NCI-H524 treated with DMSO at 0.1 percent for 48 hours (cell line): Measurements from ENCODE around the gene FCAMR.
A peak's percentile ranks its signal among the peaks of the same experiment; 100 is the strongest.
"Not testable (repeated sequence)": the region's sequence is repeated elsewhere in the genome, so short reads cannot be mapped to it uniquely, and the experiment has no call there.

Experiments
- DNase-seq: peaks from one replicate; lab custom pipeline; 2025; lab: John Stamatoyannopoulos, UW

Gene FCAMR

DNA sequence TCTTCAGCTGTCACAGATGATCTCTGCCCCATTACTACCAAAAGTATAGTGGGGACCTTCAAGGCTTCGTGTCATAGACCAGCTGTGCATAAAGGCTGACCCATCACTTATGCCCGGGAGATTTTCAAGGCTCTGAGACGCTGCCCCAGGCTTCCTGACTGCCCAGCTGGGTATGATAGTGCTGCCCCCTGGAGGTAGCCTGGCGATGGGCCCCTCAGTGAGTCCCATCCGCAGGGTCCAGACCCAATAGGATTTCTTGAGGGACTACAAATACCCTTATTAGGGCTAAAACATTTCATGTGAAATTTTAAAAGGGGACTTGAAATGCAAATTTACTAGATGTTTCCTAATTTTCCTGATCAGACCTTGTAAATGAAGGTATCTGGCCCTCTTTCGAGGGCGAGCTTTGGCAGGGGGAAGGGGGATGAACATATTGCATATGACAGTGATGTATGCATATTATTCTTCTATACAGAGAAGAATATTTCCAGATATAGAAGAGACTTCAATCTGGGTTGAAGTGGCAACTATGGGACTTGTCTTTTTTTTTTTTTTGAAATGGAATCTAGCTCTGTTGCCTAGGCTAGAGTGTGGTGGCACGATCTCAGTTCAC is 36.8 kb downstream of the FCAMR start:
- DNase-seq, result no peak

DNA sequence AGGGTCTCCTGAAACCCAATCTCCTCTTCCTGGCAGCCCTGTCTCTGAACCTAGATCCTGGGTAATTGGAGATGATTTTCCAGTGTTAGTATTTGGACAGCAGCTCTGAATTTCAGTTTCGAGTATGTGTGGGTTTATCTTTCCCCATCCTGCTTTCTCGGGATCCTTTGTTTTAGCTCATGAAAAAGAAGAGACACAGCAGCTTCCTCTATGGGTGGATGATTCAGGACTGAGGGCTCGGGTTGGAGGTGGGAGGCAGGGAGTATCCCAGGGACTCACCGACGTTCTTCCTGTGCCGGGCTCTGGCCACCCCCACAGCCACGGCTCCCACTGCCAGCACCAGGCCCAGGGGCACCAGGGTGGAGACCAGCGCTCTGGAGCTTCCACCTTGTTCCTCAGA is 38.1 kb downstream of the FCAMR start:
- no peak for DNase-seq

DNA sequence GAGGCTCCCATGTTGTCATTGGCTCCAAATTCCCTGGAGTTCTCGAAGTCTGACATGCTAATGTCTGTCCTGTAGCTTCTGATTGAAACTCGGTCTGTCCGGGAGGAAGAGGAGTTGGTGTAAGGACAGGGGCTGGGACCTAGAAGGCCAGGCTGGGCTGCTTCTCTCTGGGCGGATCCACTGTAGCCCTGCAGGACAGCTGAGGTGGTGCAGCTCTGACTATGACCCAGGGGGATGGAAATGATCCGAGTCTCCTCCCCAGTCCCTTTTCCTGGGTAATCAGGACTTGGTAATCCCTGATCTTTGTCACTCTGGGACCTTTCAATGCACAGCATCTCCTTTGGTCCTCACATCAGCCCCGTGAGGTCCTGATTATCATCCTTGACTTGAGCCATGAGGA is 38.6 kb downstream of the FCAMR start:
- no peak for DNase-seq

DNA sequence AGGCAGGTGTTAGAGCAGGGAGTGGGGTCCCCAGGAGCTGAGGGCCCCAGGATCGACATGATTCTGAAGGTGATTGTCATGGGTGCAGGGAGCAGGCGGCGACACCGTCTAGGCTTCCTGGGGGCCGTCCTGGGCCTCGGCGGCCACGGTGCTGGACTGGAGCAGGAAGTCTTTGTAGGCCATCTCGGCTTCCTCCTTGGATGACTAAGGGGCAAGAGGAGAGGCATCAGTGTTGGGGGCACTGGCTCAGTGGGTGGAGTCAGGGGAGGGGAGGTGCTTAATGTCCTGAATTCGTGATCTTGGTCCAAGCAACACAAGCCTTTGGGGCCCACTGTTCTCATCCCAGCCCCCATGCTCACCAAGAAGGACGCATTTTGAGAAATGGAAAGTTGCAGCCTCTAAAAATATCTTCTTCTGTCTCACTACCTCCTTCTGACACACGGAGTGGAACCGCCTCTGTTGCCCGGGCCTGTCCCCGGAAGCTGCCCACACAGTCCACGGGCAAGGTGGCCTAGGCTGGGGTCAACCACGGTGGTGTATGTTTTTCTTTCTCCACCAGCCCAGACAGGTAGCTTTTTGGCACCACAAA is 40.0 kb downstream of the FCAMR start:
- no peak for DNase-seq

DNA sequence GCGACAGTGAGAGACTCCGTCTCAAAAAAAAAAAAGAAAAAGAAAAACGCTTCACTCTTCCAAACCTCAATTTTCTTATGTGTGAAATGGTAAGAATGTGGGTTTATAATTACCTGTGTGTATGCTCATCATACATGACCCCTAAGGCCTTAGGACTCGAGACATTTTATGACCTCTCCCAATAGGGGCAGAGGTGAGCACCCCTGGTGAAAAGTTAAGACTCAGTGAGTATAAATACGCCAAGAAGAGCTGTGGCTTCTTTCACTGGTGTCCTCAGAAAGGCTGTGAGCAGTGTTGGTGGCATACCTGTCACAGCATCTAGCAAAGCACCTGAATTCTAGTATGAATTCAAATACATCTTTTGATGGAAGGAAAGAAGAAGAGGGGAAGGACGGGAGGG is 40.7 kb downstream of the FCAMR start:
- DNase-seq, result no peak

DNA sequence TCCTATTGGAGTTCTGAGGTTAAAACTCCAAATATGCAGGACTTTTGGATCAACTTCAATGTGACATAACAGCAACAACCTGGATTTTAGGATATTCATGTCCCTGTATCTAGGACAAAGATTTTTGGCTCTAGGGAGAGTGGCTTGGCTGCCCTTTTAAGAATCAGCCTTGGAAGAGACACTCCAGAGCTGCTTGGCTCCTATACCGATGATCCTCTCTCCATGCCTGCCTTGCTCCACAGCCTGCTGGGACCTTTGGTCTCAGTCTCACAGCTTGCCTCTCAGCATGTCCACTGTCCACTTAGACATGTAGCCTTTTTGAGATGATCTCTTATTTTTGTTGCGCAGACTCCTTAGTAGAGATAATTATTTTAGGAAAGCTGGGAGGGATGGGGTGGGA is 44.0 kb downstream of the FCAMR start:
- no peak for DNase-seq

DNA sequence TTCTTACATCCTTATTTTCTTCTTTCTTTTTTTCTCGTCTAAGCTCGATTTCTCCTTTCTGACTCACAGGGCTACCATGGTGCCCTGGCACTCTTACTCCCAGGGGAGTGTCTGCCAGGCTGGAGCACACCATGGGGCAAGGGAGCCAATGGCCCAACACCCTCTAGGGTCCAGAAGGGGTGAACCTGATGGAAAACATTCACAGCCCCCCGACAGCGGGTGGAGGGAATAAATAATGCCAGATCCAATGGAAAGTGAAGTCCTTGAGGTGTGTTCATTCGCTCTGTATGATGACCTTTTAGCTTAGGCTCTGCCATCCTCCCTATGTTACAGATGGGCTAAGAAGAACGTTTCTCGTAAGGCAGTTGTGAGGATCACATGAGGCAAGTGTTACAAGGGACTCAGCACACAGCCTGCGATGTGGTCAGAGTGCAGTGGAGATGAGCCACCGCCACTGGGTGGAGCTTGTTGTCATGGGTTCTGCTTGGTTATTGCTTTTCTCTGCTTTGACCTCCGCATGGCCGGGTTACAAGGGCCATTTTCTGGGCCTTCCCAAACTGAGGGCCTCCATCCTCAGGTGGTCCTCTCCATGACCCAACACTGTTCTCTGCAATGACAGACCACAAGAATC is 45.0 kb downstream of the FCAMR start:
- no peak for DNase-seq

DNA sequence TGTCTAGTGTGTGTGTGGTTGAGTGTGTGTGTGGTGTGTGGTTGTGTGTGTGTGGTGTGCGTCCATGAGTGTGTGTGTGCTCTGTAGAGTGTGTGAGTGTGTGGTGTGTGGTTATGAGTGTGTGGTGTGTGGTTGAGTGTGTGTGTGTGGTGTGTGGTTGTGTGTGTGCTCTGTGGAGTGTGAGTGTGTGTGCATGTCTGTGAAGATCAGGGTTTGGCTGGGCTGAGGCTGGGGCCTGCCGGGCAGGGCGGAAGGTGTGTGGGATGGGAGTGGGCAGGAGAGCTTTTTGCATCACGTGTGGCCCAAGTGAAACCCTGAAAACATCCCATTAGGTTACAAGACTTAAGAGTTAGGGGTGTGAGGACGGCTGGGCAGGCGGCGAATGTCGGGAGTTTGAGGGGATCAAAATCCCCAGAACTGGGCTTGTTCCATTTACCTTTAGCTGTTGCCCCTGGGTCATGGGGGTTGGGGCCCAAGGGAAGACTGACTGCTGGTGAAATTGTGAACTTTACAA is 45.6 kb downstream of the FCAMR start:
- no peak for DNase-seq

DNA sequence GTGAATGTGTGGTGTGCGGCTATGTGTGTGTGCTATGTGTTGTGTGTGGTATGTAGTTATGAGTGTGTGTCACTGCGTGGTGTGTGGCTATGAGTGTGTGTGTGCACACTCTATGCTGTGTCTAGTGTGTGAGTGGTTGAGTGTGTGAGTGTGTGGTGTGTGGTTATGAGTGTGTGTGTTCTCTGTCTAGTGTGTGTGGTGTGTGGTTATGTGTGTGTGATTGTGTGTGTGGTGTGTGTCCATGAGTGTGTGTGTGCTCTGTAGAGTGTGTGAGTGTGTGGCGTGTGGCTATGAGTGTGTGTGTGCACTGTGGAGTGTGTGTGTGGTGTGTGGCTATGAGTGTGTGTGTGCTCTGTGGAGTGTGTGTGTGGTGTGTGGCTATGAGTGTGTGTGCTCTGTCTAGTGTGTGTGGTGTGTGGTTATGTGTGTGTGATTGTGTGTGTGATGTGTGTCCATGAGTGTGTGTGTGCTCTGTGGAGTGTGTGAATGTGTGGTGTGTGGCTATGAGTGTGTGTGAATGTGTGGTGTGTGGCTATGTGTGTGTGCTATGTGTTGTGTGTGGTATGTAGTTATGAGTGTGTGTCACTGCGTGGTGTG is 46.2 kb downstream of the FCAMR start:
- DNase-seq, result not testable (repeated sequence)

DNA sequence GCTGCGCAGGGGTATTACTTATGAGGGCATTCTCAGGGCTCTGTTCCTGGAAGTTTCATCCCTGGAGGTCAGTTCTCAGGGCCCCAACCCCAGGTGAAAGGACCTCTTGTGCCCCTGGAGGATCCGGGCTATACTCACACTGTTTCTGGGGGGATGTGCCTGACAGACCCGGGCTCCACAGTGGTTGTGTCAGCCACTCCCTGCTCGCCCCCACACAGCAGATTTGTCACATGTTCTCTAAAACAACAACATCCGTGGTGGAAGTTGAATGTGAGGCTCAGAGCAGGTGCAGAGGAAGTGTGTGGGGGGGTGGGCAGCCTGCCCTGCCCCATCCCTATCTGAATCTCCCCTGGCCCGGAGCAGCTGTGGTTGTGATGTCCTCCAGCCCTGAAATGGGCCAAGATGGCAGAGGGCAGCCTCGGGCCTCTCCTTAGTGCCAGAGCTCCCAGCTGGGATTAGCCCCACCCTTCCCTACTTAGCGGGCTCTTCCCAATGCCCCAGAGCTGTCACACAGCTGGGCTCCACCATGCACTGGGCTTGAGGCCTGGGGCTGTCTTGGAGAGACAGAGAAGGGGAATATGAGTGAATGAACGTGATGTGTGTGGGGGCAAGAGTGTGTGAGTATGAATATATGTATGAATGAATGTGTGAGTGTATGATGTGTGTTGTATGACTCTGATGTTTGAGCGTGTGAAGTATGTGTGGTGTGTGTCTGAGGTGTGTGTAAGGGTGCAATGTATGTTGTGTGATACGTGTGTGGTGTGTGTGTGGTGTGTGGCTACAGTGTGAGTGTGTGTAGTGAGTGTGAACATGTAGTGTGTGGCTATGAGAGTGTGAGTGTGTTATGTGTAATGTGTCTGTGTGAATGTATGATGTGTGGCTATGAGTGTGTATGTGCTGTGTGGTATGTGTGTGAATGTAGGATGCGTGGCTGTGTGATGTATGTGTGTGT is 47.0 kb downstream of the FCAMR start:
- no peak for DNase-seq

DNA sequence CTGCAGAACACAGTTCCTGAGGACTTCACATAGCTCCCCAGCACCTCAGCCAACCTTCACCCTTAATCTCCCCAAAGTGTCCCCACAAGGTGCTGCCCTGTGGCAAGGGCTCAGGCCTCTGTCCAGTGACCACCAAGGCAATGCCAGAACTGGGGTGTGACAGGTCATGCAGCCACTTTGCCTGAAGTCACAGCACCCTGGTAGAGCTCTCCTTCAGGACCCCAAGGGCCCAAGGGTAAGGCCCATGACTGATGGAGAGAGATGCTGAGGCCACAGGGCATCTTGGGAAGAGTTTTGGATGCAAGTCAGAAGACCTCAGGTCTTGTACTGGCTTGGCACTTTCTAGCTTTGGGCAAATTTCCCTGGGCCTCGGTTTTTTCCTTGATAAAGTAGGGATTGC is 47.7 kb downstream of the FCAMR start:
- no peak for DNase-seq

DNA sequence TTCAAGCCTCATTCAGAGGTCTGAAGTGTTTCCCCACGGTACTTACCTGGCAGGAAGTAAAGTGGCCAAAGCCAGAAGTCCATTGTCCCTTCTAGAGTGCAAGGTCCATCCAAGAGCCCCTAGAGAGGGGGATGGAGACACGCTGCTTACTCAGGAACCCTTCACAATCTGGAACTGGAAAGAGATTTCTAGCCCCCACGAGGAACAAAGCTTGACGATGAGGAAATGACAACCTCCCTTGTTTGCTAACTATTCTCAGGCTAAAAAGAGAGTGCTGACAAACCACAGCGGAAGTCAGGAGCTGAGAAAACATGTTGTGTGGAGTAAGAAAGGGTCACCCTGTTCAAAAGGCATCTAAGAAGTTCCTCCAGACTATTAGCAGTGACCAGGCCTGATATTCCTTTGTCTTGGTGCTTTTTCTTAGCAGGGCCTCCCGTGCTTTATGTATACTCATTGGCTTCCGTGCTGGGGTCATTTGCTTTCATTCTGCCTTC is 48.4 kb downstream of the FCAMR start, which contains the start of gene FCMR:
Gene FCMR, minus strand, starts transcription at position 170 of the 494 bp plus-strand sequence. Its CDS starts 87 bp downstream, at position 83.
- no peak for DNase-seq

DNA sequence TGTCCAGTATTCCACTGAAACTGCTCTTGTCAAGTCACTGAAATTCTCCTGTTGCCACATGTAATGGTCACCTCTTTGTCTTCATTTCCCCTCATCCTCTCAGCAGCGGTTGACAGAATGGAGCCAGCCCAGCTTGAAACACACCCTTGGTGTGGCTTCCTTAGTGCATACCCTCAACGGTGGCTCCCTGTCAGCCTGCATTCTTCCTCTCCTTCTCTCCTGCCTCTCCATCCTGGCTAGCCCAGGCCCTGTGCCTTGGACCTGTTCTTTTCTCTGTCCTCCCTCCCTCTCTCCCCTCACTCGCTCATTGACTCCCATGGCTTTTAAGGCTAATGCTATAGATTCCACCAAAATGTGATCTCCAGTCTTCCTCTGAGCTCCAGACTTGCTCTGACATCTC is 52.2 kb downstream of the FCAMR start:
- DNase-seq, result no peak

DNA sequence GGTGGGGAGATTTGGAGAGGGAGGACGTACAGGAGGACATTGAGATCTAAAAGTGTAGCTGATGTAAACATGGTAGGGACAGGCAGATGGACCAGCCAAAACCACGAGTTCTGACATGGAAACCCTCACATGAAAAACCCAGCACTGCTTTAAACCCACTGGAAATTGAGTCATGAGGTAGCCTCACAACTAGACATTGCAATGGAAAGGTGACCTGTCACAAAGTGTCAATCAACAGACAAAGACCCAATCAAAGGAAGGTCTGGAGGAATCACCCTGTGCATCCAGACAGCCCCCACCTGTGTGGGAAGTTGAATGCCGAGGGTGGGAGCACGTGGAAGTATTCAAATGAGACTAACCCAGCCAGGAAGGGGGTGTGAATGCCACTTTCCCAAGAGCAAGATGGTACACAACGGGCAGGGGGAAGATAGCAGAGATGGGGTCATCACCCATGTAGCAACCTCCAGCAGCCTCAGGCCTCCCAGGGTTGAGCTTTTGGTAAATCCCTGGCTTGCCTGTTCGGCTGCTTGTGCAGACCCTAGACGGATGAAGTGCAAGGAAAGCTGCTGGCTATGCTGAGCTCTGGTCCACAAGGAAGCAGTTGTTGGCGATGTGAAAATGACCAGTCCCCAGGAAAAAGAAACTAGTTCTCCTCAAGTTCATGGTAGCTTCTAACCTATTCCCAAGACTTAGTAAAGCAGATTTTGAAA is 54.1 kb downstream of the FCAMR start:
- no peak for DNase-seq

DNA sequence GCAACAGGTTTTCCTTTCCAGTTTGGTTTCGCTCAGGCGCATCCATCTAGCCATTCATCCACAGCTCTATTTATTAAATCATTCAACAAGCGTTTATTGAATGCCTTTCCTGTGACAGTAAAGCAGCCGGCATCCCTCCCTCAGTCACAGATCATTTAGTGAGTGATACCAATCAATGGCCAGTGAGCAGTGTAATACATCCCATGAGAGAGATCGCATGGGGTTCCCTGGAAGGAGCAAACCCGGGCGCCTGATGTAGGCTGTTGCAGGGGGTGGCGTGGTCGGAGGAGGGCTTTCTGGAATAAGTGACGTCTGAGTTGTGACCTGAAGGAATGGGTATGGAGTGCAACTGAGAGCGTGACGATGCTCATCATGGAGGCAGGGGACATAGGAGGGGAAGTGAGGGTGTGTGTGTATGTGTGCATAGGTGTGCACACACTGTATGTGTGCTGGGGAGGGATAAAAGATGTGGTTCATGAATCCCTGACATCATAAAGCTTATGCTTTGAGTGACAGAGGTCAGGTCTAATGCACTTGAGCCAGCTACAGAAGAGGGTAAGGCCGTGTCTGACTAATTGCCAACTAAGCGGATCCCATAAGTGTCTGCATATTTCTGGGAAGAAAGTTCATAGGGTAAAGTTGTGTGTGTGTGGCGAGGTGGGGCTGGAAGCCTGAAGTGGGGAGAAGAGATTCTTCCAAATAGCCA is 55.1 kb downstream of the FCAMR start:
- DNase-seq, result no peak

DNA sequence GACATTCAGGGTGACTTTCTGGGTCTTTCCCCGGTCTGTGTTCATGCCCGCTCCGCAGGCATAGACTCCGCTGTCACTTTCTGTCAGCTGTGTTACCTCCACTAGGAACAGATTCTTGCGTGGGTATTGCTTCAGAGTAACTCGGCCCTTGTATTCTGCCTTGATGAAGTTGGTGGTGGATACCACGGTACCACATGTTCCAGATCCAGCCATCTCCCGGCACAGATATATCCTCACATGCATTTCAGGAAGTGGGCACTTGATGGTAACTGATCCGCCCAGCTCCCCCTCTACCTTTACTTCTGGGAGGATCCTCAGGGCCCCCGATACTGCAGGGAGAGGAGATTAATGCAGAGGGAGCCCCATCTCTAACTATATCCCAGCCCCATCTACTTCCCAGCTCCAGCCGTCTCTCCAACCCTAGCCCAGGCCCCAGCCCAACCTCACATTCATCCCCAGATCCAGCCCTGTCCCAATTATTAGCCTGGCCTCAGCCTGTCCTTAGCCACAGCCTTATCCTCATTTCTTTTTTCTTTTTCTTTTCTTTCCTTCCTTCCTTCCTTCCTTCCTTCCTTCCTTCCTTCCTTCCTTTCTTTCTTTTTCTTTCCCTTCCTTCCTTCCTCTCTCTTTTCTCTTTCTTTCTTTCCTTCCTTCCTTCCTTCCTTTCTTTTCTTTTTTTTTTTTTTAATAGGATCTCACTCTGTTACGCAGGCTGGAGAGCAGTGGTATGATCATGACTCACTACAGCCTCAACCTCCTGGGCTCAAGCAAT is 56.3 kb downstream of the FCAMR start:
- DNase-seq, result no peak

DNA sequence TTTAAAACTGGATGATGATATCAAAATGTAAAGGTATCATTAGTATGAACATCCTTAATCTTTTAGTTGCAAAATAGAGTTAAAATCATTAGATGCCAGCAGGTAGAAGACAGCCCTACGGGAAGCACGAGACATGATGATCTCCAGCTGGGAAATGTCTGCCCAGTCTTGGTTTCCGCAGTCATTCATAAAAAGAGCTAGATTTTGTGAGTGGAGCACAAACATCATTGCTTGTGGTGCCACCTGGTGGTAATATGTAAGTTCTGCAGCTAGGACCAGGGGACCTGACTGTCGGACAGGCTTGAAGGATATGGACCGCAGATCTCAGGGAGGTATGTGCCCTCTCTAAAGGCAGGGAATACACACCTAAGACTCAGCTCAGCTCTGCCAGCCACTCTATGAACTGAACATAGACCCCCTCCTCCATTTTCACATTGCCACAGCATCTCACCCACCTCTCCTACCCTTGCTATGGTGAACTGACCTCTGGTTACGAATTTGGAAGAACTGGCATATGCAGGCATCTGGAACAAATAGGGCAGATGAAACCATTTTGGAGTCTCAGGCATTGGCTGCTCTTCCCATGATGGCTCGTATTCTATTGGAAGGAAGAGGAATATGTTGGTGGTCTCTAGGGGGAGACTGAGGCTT is 57.7 kb downstream of the FCAMR start:
- DNase-seq, result peak; percentile 13

DNA sequence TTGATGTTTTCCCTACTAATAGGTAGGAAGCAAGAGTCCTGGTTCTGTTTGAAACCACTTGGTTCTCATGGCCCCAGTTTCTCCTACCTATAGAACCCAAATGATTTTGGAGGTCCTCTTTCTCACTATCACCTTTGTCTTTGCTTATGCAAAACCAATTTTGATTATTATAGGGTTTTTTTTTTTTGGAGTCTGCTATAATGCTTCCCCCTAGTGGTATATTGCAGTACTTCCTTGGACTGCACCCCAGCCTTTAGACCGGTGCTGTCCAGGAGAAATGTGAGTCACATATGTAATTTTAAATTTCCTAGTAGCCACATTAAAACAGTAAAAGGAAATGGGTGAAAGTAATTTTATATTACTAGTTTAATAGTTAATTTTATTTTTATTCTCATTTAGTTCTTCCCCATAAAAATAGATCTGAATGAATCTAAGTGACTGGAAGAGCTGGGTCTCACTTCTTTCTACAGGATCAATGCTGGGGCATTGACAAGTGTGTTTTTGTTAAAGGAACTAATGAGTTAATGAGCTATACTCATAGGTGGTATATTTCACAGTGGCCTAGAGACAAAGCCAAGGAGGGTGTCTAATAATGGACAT is 59.1 kb downstream of the FCAMR start:
- DNase-seq, result no peak

DNA sequence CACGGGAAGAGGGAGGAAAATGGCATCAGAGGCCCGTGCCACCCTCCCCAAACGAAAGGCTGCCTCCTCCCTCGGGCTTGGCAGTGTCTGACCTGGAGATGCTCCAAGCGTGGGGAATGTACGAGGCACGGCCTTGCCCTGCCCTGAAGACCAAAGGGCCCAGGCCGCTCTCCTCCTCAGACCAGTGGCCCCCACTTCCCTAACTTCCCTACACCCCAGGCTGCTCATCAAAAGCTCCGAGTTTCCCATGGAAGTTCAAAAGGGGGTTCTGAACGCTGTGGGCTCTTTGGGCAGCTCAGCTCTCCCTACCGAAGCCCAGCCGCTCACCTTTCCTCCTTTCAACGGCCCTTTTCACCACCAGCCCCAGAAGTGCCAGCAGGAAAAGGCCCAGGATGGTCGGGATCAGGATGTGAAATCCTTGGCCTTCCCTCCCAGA is 60.4 kb downstream of the FCAMR start:
- DNase-seq, result no peak
